Activated naive CD8-positive, alpha-beta T cell treated with anti-CD3 and anti-CD28 coated beads, Interleukin-2, amount 50 U/mL, for 24 hours (primary cell): ENCODE results near the gene PYGO2.

ENCODE experiments used
- ATAC-seq: fragments of 150-1000 bp; cut with Tn5 transposase; one replicate; pipeline ENCODE4 v1.10.0; 2021
- DNase-seq: peaks from one replicate; pipeline ENCODE4 v3.0.0; 2021
- H3K27ac Mint-ChIP-seq: one replicate; pipeline ENCODE4 v1.8.0; 2021; ENCODE audit warnings: mild to moderate bottlenecking, mixed read lengths
- H3K27me3 Mint-ChIP-seq: one replicate; pipeline ENCODE4 v1.8.0; 2021; ENCODE audit warnings: mixed read lengths
- H3K36me3 Mint-ChIP-seq: one replicate; pipeline ENCODE4 v1.8.0; 2021; ENCODE audit warnings: low read depth, mixed read lengths
- H3K4me1 Mint-ChIP-seq: one replicate; pipeline ENCODE4 v1.8.0; 2021; ENCODE audit warnings: mixed read lengths
- H3K4me3 Mint-ChIP-seq: one replicate; pipeline ENCODE4 v1.8.0; 2021; ENCODE audit warnings: mild to moderate bottlenecking, moderate library complexity, mixed read lengths
- H3K9me3 Mint-ChIP-seq: one replicate; pipeline ENCODE4 v1.8.0; 2021; ENCODE audit warnings: mixed read lengths

The PYGO2 gene

GRCh38 chr1:154975409-154976059 is 14.0 kb upstream of the PYGO2 start:
- H3K4me1 Mint-ChIP-seq: peaks cover 31% of the 10 kb centered on the region
- H3K9me3 Mint-ChIP-seq: no peaks in the 10 kb centered on the region
- DNase-seq (peak; percentile 74), ATAC-seq (peak; percentile 26)
- no peak overlapping the region for H3K4me3 Mint-ChIP-seq
- H3K27ac Mint-ChIP-seq: no peak overlapping the region
- no peaks in the 10 kb centered on the region for H3K27me3 Mint-ChIP-seq
- H3K36me3 Mint-ChIP-seq: peaks cover 26% of the 10 kb centered on the region

- Mint-ChIP-seq H3K27me3 (no peaks in the 10 kb centered on the region), H3K4me1 (peaks cover 31% of the 10 kb centered on the region), H3K4me3 (no peak overlapping the region), H3K9me3 (no peaks in the 10 kb centered on the region), H3K36me3 (peaks cover 26% of the 10 kb centered on the region), H3K27ac (no peak overlapping the region)
- DNase-seq (peak; percentile 95), ATAC-seq (peak; percentile 64)
Measured at GRCh38 chr1:154974808-154975408, 13.3 kb upstream of the PYGO2 start.

- H3K4me1 Mint-ChIP-seq: peaks cover 36% of the 10 kb centered on the region
- no peak within 1 kb of the TSS for H3K4me3 Mint-ChIP-seq
- peaks cover 21% of the 10 kb centered on the region for H3K36me3 Mint-ChIP-seq
- ATAC-seq (peak; percentile 86), DNase-seq (peak; percentile 92)
- no peaks in the 10 kb centered on the region for H3K9me3 Mint-ChIP-seq
- no peaks in the 10 kb centered on the region for H3K27me3 Mint-ChIP-seq
- no peak within 1 kb of the TSS for H3K27ac Mint-ChIP-seq
Measured at GRCh38 chr1:154974102-154974807, 12.7 kb upstream of the PYGO2 start, which contains the start of gene CKS1B. TSS of gene CKS1B (plus strand) at chr1:154974681. CDS start at chr1:154974746, 65 bp downstream.

- no peak overlapping the region for H3K4me3 Mint-ChIP-seq
- no peak overlapping the region for H3K27ac Mint-ChIP-seq
- ATAC-seq (peak; percentile 11), DNase-seq (peak; percentile 97)
- peaks cover 17% of the 10 kb centered on the region for H3K36me3 Mint-ChIP-seq
- H3K4me1 Mint-ChIP-seq: peaks cover 36% of the 10 kb centered on the region
- H3K27me3 Mint-ChIP-seq: no peaks in the 10 kb centered on the region
- H3K9me3 Mint-ChIP-seq: no peaks in the 10 kb centered on the region
Measured at GRCh38 chr1:154973344-154974101, 11.9 kb upstream of the PYGO2 start.

- DNase-seq (no peak), ATAC-seq (no peak)
- H3K4me1 Mint-ChIP-seq: peaks cover 34% of the 10 kb centered on the region
- H3K27me3 Mint-ChIP-seq: no peaks in the 10 kb centered on the region
- no peaks in the 10 kb centered on the region for H3K9me3 Mint-ChIP-seq
- H3K27ac Mint-ChIP-seq: peak overlapping the region; percentile 60
- peaks cover 9% of the 10 kb centered on the region for H3K36me3 Mint-ChIP-seq
- no peak overlapping the region for H3K4me3 Mint-ChIP-seq
Measured at GRCh38 chr1:154972517-154973343, 11.1 kb upstream of the PYGO2 start.

GRCh38 chr1:154972213-154972516 is 10.6 kb upstream of the PYGO2 start:
- Mint-ChIP-seq H3K9me3 (no peaks in the 10 kb centered on the region), H3K4me3 (no peak overlapping the region), H3K27me3 (no peaks in the 10 kb centered on the region), H3K27ac (peak overlapping the region; percentile 60), H3K4me1 (peaks cover 30% of the 10 kb centered on the region), H3K36me3 (peaks cover 9% of the 10 kb centered on the region)
- no peak for DNase-seq
- ATAC-seq: no peak

- DNase-seq (no peak), ATAC-seq (no peak)
- no peak overlapping the region for H3K4me3 Mint-ChIP-seq
- no peaks in the 10 kb centered on the region for H3K9me3 Mint-ChIP-seq
- H3K36me3 Mint-ChIP-seq: peaks cover 3% of the 10 kb centered on the region
- H3K27me3 Mint-ChIP-seq: no peaks in the 10 kb centered on the region
- peak overlapping the region; percentile 32 for H3K27ac Mint-ChIP-seq
- peaks cover 29% of the 10 kb centered on the region for H3K4me1 Mint-ChIP-seq
Measured at GRCh38 chr1:154971341-154971998, 9.9 kb upstream of the PYGO2 start.

- no peaks in the 10 kb centered on the region for H3K27me3 Mint-ChIP-seq
- peak within 1 kb of the TSS; percentile 76 for H3K27ac Mint-ChIP-seq
- no peaks in the 10 kb centered on the region for H3K9me3 Mint-ChIP-seq
- ATAC-seq: no peak
- H3K4me3 Mint-ChIP-seq: no peak within 1 kb of the TSS
- peaks cover 1% of the 10 kb centered on the region for H3K36me3 Mint-ChIP-seq
- H3K4me1 Mint-ChIP-seq: peaks cover 29% of the 10 kb centered on the region
- DNase-seq: peak; percentile 59
Measured at GRCh38 chr1:154970631-154971340, 9.2 kb upstream of the PYGO2 start, which contains the start of gene SHC1. TSS of gene SHC1 (minus strand) at chr1:154970747. CDS start at chr1:154970526, 221 bp downstream.

- H3K36me3 Mint-ChIP-seq: peaks cover 8% of the 10 kb centered on the region
- peaks cover 29% of the 10 kb centered on the region for H3K4me1 Mint-ChIP-seq
- ATAC-seq (no peak), DNase-seq (no peak)
- H3K27me3 Mint-ChIP-seq: no peaks in the 10 kb centered on the region
- H3K9me3 Mint-ChIP-seq: no peaks in the 10 kb centered on the region
- H3K27ac Mint-ChIP-seq: peak overlapping the region; percentile 43
- no peak overlapping the region for H3K4me3 Mint-ChIP-seq
Measured at GRCh38 chr1:154969860-154970452, 8.4 kb upstream of the PYGO2 start.

- DNase-seq (no peak), ATAC-seq (no peak)
- Mint-ChIP-seq H3K27me3 (no peaks in the 10 kb centered on the region), H3K9me3 (no peaks in the 10 kb centered on the region), H3K27ac (peak overlapping the region; percentile 19), H3K4me3 (no peak overlapping the region), H3K4me1 (peaks cover 29% of the 10 kb centered on the region), H3K36me3 (peaks cover 8% of the 10 kb centered on the region)
Measured at GRCh38 chr1:154969246-154969645, 7.7 kb upstream of the PYGO2 start.

GRCh38 chr1:154968731-154969130 is 7.1 kb upstream of the PYGO2 start:
- Mint-ChIP-seq H3K4me1 (peaks cover 32% of the 10 kb centered on the region), H3K27ac (peak overlapping the region; percentile 19), H3K4me3 (no peak overlapping the region), H3K27me3 (no peaks in the 10 kb centered on the region), H3K36me3 (peaks cover 11% of the 10 kb centered on the region), H3K9me3 (no peaks in the 10 kb centered on the region)
- ATAC-seq: no peak
- DNase-seq: no peak

GRCh38 chr1:154967331-154967950 is 5.9 kb upstream of the PYGO2 start:
- Mint-ChIP-seq H3K4me3 (no peak overlapping the region), H3K9me3 (no peaks in the 10 kb centered on the region), H3K4me1 (peaks cover 30% of the 10 kb centered on the region), H3K27ac (no peak overlapping the region), H3K36me3 (peaks cover 15% of the 10 kb centered on the region), H3K27me3 (no peaks in the 10 kb centered on the region)
- no peak for DNase-seq
- ATAC-seq: no peak
